Sigmoid colon (tissue), 3 donors: ENCODE results near the gene LAMP5.

Experiments used
- POLR2A ChIP-seq, 2 donors: fragments of 450-650 bp; IDR thresholded peaks; one replicate each; pipeline ENCODE4 v1.6.1; 2016; ENCODE audit warnings: antibody characterized with exemption in 2 of 2, mild to moderate bottlenecking in 2 of 2, moderate library complexity in 2 of 2
- TF ChIP-seq, protein P1 (sequence below), 4 experiments: fragments of 450-650 bp in 3 of 4; fragments of 200-600 bp in 1 of 4; IDR thresholded peaks; one replicate each; pipeline ENCODE4 v1.5.1; 2016 to 2019; ENCODE audit warnings: antibody characterized with exemption in 4 of 4, mild to moderate bottlenecking in 3 of 4, moderate library complexity in 2 of 4

DNA sequence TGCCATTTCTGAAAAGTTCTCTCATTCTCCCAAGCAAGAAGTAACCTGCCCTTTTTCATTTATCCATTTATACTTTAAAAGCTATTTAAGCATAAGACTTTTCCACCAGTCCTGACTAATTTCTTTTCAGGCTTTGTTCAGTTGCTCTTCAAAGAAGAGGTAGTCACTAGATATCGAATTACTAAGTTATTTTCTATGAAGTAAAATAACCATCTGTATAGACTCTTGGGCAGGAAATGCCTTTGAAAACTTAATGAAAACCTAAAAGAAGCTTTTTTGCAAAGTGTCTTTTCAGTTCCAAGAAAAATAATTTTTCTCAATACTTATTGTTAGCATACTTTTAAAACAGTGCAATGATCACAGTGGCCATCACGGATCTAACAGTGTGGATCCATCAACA is 31.3 kb upstream of the LAMP5 start:
- TF ChIP-seq, protein P1, sequence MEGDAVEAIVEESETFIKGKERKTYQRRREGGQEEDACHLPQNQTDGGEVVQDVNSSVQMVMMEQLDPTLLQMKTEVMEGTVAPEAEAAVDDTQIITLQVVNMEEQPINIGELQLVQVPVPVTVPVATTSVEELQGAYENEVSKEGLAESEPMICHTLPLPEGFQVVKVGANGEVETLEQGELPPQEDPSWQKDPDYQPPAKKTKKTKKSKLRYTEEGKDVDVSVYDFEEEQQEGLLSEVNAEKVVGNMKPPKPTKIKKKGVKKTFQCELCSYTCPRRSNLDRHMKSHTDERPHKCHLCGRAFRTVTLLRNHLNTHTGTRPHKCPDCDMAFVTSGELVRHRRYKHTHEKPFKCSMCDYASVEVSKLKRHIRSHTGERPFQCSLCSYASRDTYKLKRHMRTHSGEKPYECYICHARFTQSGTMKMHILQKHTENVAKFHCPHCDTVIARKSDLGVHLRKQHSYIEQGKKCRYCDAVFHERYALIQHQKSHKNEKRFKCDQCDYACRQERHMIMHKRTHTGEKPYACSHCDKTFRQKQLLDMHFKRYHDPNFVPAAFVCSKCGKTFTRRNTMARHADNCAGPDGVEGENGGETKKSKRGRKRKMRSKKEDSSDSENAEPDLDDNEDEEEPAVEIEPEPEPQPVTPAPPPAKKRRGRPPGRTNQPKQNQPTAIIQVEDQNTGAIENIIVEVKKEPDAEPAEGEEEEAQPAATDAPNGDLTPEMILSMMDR (IDR thresholded peaks at IDR 0.05), result no peak
- no peak for TF ChIP-seq POLR2A (IDR thresholded peaks at IDR 0.05)
